Effector memory CD4-positive, alpha-beta T cell (primary cell): Measurements from ENCODE around the gene HOXD10.

Experiments used
- DNase-seq, 3 donors: peaks; one replicate each; pipeline ENCODE4 v3.0.0-alpha.2; 2020
- H3K27ac ChIP-seq: 2 replicates; pipeline ENCODE4 v1.7.0; 2013; ENCODE audit warnings: mild to moderate bottlenecking, low read length, moderate library complexity; ENCODE audit not compliant: insufficient read depth, poor library complexity, severe bottlenecking
- H3K27me3 ChIP-seq: replicated peaks from 2 replicates; pipeline ENCODE4 v1.7.0; 2013; ENCODE audit warnings: mild to moderate bottlenecking, low read length; ENCODE audit not compliant: insufficient read depth, control insufficient read depth, poor library complexity, severe bottlenecking
- H3K36me3 ChIP-seq: 2 replicates; pipeline ENCODE4 v1.7.0; 2013; ENCODE audit warnings: mild to moderate bottlenecking, low read length, moderate library complexity; ENCODE audit not compliant: control insufficient read depth, insufficient read depth
- H3K4me1 ChIP-seq: 2 replicates; pipeline ENCODE4 v1.7.0; 2013; ENCODE audit warnings: low read length, mild to moderate bottlenecking; ENCODE audit not compliant: control insufficient read depth, insufficient read depth, poor library complexity, severe bottlenecking
- H3K4me3 ChIP-seq: 2 replicates; pipeline ENCODE4 v1.7.0; 2013; ENCODE audit warnings: low read length, low read depth, mild to moderate bottlenecking; ENCODE audit not compliant: insufficient read depth, poor library complexity, severe bottlenecking
- H3K9me3 ChIP-seq: 2 replicates; pipeline ENCODE4 v1.7.0; 2013; ENCODE audit warnings: mild to moderate bottlenecking, low read length, moderate library complexity; ENCODE audit not compliant: control insufficient read depth

HOXD10 gene

DNA sequence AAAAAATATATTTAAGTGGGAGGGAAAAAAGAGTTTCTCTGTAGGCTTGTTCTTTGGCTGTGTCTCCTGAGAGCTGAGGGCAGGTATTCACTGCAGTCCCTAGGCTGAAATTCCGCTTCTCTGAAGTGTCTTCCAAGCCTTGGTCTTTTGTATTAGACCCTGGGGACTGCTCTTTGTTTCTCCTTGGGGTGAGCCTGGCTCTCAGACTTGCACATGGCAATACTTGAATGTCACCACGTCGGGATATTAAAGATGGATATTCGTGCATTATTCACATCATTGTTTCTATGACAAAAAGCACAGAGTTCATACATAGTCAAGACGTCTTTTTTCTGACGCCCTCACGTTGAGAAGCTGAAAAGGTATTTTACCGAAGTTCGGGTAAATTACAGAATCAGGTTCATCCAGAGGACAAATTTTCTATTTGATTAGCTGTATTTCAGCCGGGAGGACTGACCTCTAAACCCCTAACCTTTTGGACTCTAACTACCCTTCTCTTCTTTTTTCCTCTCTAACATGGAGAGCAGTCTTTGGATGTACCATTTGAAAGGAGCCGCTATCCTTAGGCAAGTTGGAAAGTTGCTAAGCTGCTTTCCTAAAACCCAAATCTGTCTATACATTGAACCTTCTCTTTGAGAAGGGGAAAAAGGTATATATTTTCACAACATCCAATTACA lies 38.1 kb downstream of the HOXD10 start:
- peaks cover 61% of the 10 kb centered on the region for H3K27me3 ChIP-seq

DNA sequence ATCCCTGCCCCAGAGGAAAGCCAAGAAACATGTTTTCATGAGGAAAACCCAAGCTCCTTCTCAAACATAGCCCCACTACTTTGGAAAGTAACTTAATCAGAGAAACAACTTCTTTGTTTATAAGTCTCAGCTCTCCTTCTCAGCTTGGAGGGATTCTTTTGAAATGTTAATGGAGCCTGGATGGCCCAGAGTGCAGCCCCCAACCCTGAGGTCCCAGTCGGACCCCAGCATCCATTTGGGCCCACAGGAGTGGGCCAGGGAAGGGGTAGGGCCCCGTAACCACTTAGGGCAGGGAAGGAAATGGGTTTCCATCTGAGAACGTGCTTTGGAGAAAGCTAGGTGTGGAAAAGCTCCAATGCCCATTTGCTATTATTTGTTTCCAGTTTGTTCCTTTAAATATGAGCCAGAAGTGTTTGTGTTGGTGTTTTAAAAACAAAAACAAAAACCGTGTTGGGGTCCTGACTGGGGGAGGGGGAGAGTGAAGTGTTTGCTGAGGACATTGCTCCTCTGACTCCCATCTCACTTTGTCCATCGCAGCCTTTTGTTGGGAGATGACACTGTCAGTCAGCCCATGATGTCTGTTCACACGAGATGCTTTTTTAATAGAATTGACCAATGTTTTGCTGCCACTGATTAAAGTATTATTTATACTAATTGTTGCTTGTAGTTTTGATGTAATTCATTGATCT lies 38.9 kb downstream of the HOXD10 start:
- no peak overlapping the region for H3K4me3 ChIP-seq
- no peaks in the 10 kb centered on the region for H3K36me3 ChIP-seq
- no peak for DNase-seq
- peaks cover 6% of the 10 kb centered on the region for H3K4me1 ChIP-seq
- peaks cover 66% of the 10 kb centered on the region for H3K27me3 ChIP-seq
- no peaks in the 10 kb centered on the region for H3K9me3 ChIP-seq
- no peak overlapping the region for H3K27ac ChIP-seq

More for the DNA sequence above, 38.1 kb downstream of the HOXD10 start:
- H3K36me3 ChIP-seq, result no peaks in the 10 kb centered on the region
- peaks cover 6% of the 10 kb centered on the region for H3K4me1 ChIP-seq
- H3K4me3 ChIP-seq, result no peak overlapping the region
- no peak for DNase-seq
- H3K9me3 ChIP-seq, result no peaks in the 10 kb centered on the region
- H3K27ac ChIP-seq, result no peak overlapping the region

DNA sequence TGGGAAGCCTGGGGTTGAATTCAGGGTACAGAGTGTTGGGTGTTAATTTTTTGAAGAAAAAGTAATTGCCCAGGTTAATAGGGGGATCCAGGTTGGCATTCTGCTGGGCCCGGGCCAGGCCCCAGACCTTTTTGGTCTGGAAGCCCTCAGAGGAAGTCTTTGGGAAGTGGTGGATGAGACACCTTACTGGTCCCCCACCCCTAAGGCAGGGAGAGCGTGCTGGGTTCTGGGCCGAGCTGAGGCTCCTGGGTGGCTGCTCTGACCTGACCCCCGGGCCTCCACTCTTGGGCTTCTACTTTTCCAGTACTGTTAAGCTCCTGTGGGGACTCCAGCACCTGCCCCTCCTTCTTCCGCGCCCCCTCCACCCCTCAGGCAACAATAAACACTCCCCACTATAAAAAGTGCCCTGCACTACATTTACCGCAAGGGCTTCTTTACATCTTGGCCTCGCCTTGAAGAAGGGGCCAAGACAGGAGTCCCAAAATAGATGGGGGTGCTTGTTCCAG lies 39.8 kb downstream of the HOXD10 start:
- no peak for DNase-seq
- peaks cover 66% of the 10 kb centered on the region for H3K27me3 ChIP-seq
- H3K36me3 ChIP-seq, result no peaks in the 10 kb centered on the region

DNA sequence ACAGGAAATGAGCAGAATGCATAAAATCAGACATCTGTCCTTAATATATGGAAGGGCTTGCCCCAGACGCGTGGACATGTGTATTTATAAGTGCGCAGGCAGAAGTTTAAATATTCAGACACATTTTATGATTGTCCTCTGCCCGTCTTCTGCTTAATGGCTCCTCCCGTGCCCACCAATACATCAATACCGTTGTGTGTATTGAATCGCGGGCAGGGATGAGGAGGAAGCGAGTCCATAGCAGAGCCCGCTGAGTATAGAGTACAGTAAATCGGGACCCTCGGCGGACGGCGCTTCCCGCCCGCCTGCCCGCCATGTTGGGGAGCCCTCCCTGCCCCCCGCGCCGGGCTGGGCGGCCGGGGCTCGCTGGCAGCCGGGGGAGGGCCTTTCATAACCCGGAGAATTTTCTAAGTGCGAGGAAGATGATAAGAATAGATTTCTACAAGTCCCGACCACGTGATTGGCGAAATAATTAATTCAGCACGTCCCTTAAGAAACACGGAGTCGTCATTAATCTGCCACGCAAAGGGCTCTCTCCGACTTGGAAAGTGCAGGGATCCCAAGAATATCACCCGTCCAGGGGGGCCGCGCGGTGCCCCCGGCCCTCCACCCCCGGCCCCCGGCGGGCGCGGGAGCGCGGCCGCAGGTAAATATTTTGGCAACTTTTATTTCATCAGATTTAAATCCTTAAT lies 40.4 kb downstream of the HOXD10 start, which contains the start of gene HOXD3:
Gene HOXD3 (plus strand): TSS at position 501 of the 692 bp plus-strand sequence. CDS start 11,808 bp downstream, outside the sequence.
- peaks cover 64% of the 10 kb centered on the region for H3K27me3 ChIP-seq
- no peak for DNase-seq
- H3K27ac ChIP-seq, result no peak within 1 kb of the TSS

More for the DNA sequence above, 39.8 kb downstream of the HOXD10 start:
- Histone ChIP-seq H3K4me1 (peaks cover 6% of the 10 kb centered on the region), H3K4me3 (no peak overlapping the region), H3K27ac (no peak overlapping the region), H3K9me3 (no peaks in the 10 kb centered on the region)

DNA sequence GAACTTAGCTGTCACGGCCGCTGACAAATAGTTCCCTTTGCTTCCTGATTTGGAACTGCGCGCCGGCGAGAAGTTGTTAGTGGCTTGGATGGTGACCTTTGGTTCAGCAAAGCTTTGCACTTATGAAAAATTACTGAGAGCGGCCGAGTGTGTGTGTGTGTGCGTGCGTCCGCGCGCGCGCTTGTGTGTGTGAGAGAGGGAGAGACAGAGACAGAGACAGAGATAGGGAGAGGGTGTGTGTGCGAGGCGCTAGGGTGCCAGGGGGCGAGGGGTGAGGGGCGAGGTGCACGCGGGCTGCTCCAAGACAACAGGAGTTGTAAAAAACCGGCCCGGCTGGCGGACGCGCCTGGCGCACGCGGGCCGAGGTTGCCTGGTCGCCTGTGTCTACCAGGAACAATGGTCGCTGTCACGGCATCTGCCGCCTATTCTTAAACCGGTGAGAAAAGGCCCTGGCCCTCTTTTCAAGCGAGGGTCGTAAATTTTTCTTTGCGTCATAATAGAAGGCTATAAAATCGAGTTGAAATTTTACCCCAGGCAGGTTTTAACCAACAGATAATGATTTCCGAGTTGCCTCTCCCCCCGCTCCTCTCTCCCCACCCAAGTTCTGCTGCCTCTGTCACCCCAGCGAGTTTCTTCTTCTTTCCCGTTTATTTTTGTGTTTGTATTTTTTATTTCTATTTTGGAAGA lies 41.1 kb downstream of the HOXD10 start:
- Histone ChIP-seq H3K27me3 (peaks cover 67% of the 10 kb centered on the region), H3K9me3 (no peaks in the 10 kb centered on the region), H3K36me3 (no peaks in the 10 kb centered on the region), H3K4me1 (peaks cover 6% of the 10 kb centered on the region), H3K27ac (no peak overlapping the region), H3K4me3 (no peak overlapping the region)
- DNase-seq, result no peak

More for the DNA sequence above, 40.4 kb downstream of the HOXD10 start, which contains the start of gene HOXD3:
- no peak within 1 kb of the TSS for H3K4me3 ChIP-seq
- peaks cover 6% of the 10 kb centered on the region for H3K4me1 ChIP-seq
- H3K36me3 ChIP-seq, result no peaks in the 10 kb centered on the region
- H3K9me3 ChIP-seq, result no peaks in the 10 kb centered on the region

DNA sequence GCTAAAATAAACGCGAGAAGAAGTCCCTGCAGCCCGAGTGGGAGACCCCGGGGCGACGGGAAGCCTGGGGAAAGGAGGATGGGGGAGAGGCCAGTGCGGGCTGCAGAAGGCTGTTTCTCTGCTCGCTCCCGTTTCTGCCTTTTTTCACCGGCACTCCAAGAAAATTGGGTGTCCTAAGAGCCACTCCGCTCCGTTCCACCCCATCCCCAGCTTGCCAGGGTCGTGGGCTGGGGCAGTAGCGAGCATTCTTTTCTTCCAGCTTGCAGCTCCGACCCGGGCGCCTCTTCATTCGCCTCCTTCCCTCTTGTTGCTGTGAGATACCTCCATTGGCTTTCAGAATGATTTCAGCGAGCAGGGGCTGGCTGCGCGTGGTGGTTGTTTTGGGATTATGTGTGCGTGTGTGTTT lies 41.6 kb downstream of the HOXD10 start:
- peaks cover 6% of the 10 kb centered on the region for H3K4me1 ChIP-seq

DNA sequence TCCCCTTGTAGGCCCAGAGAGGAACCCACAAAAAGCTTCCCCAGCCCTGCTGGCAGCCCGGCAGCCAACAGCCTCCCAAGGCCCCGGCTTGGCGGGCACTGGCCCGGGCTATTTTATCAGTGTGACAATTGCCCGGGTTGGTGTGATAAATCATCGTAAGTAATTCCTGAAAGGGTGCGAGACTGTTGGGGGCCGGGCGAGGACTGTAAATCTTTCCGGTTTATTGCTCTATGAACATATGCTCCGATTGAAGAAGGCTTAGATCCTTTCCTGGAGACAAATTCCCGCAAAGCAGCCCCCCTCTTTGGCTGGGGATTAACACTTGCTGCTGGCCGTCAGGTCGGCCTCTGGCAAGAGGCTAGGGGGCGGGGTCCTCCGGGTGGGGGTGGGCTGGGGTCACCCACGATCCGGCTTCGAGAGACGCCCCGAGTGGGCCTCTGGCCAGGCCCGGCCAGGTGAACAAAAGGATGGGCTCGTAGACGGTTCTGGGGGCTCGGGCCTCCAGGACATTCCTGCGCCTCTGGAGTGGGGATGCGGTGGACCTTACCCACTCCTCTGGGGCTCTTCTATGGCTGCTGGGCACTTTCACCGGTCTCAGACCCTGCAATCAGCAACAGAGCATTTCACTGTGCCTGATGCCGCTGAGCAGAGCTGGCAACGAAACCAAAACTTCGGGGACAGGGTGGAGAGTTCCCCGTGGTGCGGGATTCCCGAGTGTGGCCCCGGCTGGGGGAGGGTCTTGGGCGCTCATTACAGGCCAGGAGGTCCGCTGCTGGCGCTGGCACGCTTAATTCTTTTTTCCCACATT lies 42.5 kb downstream of the HOXD10 start:
- H3K27me3 ChIP-seq, result peaks cover 80% of the 10 kb centered on the region
- no peak overlapping the region for H3K4me3 ChIP-seq
- no peaks in the 10 kb centered on the region for H3K36me3 ChIP-seq
- H3K4me1 ChIP-seq, result peaks cover 6% of the 10 kb centered on the region
- no peak overlapping the region for H3K27ac ChIP-seq
- no peak for DNase-seq
- no peaks in the 10 kb centered on the region for H3K9me3 ChIP-seq

More for the DNA sequence above, 41.6 kb downstream of the HOXD10 start:
- H3K27ac ChIP-seq, result no peak overlapping the region
- peaks cover 72% of the 10 kb centered on the region for H3K27me3 ChIP-seq
- no peaks in the 10 kb centered on the region for H3K36me3 ChIP-seq
- H3K4me3 ChIP-seq, result no peak overlapping the region
- H3K9me3 ChIP-seq, result no peaks in the 10 kb centered on the region
- no peak for DNase-seq

DNA sequence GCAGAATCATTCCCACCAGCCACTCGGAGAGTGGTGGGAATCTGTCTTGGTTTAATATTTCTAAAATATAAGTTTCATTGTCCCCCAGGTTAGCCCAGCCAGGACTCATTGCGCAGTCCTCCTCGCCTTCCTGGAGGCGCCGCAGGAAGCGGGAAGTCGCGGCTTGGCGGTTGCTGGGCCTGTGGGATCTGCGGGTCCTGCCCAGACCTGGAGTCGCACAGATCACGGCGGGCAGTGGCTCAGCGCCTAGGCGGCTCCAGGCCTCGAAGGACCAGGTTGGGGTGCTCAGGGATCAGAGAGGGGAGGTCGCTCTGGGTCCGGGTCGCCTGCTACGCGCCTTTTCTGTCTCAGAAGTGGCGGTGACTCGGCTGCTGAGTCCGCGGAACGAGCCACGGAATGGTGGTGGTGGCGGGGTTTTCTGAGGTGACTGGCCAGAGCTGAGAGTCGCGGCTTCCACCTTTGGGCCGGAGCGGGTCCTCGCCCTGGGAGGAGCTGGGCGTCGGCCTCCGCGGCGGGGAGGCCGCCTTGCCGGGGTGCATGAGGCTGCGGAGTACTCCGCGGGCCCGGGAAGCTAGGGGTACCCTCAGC lies 43.2 kb downstream of the HOXD10 start:
- Histone ChIP-seq H3K9me3 (no peaks in the 10 kb centered on the region), H3K27ac (no peak overlapping the region), H3K4me1 (peaks cover 6% of the 10 kb centered on the region), H3K4me3 (no peak overlapping the region), H3K27me3 (peaks cover 87% of the 10 kb centered on the region), H3K36me3 (no peaks in the 10 kb centered on the region)
- DNase-seq, result no peak
